ENCODE data around the gene DHX34. TPM values are rescaled to one million over a fixed set of nuclear protein-coding genes. Genes with fewer than 3 reads are reported as not detected.

The DHX34 gene
- total RNA-seq, 1 experiment from 2014 or later = 25.3 TPM

DNA sequence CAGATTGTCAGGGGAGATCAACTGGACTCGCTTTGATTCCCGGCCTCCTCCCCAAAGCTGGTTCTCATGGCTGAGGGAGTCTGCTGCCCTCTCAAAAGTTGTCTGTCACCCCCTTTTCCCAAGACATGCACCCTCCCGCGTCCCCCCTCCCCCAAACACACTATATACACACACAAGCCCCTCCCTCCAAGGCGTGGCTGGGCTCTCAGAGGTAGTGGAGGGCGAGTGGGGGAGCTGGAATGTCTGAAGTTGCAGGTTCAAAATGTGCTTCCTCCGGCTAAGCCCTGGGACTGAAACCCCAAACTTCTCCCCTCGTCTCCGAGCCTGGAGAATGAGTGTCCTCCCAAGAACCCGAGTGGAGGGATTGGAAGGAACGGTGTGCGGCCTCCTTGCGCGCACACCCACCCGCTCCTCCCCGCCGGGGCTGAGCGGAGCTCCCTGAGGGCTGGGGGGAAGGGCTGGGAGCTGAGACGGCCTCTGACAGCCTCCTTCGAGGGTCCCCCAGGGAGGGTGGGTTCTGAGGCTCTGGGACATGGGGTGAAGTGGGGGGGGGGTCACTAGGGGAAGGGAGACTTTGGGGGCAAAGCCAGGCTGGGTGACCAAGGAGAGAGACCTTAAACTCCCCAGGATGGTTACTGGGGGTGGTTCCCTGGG lies 80.2 kb downstream of the DHX34 start:
- no peak for DNase-seq
- no peaks in the 10 kb centered on the region for H3K36me3 ChIP-seq
- no peaks in the 10 kb centered on the region for H3K9me3 ChIP-seq

DNA sequence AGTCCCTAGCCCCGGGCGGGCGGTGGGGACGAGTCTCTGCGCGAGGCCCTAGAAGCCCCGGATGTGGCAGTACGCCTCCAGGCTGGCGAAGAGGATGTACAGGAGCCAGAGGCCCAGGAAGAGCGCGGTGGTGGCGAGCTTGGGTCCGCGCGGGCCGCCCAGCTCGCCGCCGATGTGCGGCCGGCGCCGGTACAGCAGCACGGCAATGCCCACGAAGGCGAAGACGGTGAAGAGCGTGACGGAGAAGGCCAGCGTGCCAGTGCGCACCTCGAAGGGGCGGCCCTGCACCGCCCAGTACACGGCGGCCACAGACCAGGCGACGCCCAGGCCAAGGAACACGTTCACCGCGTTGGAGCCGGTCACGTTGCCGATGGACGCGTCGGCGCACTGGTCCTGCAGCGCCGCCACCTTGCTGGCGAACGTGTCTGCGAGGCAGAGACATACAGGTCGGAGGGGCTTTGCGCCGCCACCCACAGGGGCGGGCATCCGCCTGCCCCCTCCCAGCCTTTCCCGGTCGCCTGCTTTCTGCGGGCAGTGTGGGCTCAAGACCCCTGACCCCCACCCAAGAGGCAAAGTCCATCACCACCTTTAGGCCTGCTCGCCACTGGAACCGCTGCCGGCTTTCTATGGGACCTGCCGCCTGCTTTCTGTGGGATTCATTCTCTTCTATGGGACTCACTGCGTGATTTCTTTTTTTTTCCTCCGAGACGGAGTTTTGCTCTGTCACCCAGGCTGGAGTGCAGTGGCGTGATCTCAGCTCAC lies 81.1 kb downstream of the DHX34 start:
- Histone ChIP-seq H3K36me3 (no peaks in the 10 kb centered on the region), H3K4me3 (no peak overlapping the region), H3K9me3 (no peaks in the 10 kb centered on the region), H3K27me3 (peaks cover 14% of the 10 kb centered on the region)
- DNase-seq = no peak

More for the DNA sequence above, 80.2 kb downstream of the DHX34 start:
- Histone ChIP-seq H3K4me3 (no peak overlapping the region), H3K27me3 (peaks cover 22% of the 10 kb centered on the region)

DNA sequence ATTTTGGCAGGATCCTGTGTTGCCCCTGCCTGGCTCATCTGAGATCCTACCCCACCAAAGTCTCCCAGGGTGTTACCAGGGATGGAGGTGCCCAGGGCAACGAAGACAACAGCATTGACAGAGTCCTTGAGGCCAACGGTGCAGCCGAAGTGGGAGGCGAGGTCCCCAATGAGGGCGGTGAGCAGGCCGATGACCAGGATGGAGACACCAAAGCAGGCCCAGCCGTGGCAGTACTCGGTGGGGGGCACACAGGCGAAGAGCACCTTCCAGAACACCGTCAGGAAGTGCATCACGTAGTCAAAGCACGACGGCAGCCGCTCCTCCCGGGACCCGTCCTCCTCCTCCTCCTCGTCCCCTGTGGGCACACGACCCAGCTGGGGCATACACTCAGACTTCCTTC lies 83.0 kb downstream of the DHX34 start:
- Histone ChIP-seq H3K4me3 (no peak overlapping the region), H3K9me3 (no peaks in the 10 kb centered on the region), H3K36me3 (no peaks in the 10 kb centered on the region), H3K27me3 (peaks cover 3% of the 10 kb centered on the region)
- DNase-seq = no peak

Other genes starting within 250 kb of the DHX34 start
- gene ZC3H4, start 235.5 kb upstream of the DHX34 start, total RNA-seq (2014; rRNA removed; shearing (Covaris generic); ENCODE audit: low replicate concordance) = 8.2 and 25.2 TPM in 2 replicates
- gene SAE1, start 218.5 kb upstream of the DHX34 start, total RNA-seq (2014; rRNA removed; shearing (Covaris generic); ENCODE audit: low replicate concordance) = 389 and 411 TPM in 2 replicates
- gene BBC3, start 118.1 kb upstream of the DHX34 start, total RNA-seq (2014; rRNA removed; shearing (Covaris generic); ENCODE audit: low replicate concordance) = 14.7 and 38.8 TPM in 2 replicates
- 17.5 and 22.9 TPM in 2 replicates for gene CCDC9, start 92.8 kb upstream of the DHX34 start, total RNA-seq (2014; rRNA removed; shearing (Covaris generic); ENCODE audit: low replicate concordance)
- gene INAFM1, start 74.4 kb upstream of the DHX34 start, total RNA-seq (2014; rRNA removed; shearing (Covaris generic); ENCODE audit: low replicate concordance) = 5.5 TPM in 1 of 2 replicates, not detected in the other
- gene C5AR1, start 39.5 kb upstream of the DHX34 start, total RNA-seq (2014; rRNA removed; shearing (Covaris generic); ENCODE audit: low replicate concordance) = not detected in 2 replicates
- not detected in 2 replicates for gene C5AR2, start 17.1 kb upstream of the DHX34 start, total RNA-seq (2014; rRNA removed; shearing (Covaris generic); ENCODE audit: low replicate concordance)
- gene MEIS3, start 70.2 kb downstream of the DHX34 start, total RNA-seq (2014; rRNA removed; shearing (Covaris generic); ENCODE audit: low replicate concordance) = 0.56 TPM in 1 of 2 replicates, not detected in the other
- gene SLC8A2, start 122.6 kb downstream of the DHX34 start, total RNA-seq (2014; rRNA removed; shearing (Covaris generic); ENCODE audit: low replicate concordance) = not detected in 2 replicates
- gene KPTN, start 134.9 kb downstream of the DHX34 start, total RNA-seq (2014; rRNA removed; shearing (Covaris generic); ENCODE audit: low replicate concordance) = 9.1 and 31.0 TPM in 2 replicates
- gene NAPA, start 165.7 kb downstream of the DHX34 start, total RNA-seq (2014; rRNA removed; shearing (Covaris generic); ENCODE audit: low replicate concordance) = 141 and 323 TPM in 2 replicates
- gene ZNF541, start 223.8 kb downstream of the DHX34 start, total RNA-seq (2014; rRNA removed; shearing (Covaris generic); ENCODE audit: low replicate concordance) = 0.36 and 0.69 TPM in 2 replicates

All from MG63 (cell line).